Stimulated activated CD8-positive, alpha-beta memory T cell treated with anti-CD3 and anti-CD28 coated beads, Interleukin-12 subunit alpha, Interleukin-12 subunit beta, amount 100 ng/mL, for 24 hours (primary cell): Measurements from ENCODE around the gene ASIC3.
"Not testable (repeated sequence)": the region's sequence is repeated elsewhere in the genome, so short reads cannot be mapped to it uniquely, and the experiment has no call there.

Experiments
- DNase-seq: peaks from one replicate; pipeline ENCODE4 v3.0.0-alpha.2; 2020; ENCODE audit errors: extremely low read depth

Gene ASIC3

GRCh38 chr7:151013733-151014497 lies 34.4 kb upstream of the ASIC3 start:
- peak; percentile 67 for DNase-seq

GRCh38 chr7:151014950-151015349 lies 33.4 kb upstream of the ASIC3 start:
- DNase-seq = no peak

DNA sequence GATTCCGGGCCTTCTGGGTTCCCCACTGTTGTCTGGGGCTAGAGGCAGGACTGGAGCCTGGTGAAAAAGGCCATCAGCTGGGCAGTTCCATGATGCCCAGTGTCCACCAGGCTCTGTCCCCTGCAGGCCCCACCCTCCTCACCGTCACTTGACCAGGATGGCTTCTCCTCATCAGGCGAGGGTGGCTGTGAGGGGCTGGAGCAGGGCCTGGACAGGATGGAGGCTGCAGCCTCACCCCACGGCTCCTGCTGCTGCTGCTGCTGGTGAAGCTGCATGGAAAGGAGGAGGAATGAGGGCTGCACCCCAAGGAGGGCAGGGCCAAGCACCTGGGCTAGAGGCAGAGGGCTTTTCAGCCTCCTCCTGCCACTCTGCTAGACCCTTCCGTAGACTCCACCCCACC lies 32.4 kb upstream of the ASIC3 start:
- no peak for DNase-seq

DNA sequence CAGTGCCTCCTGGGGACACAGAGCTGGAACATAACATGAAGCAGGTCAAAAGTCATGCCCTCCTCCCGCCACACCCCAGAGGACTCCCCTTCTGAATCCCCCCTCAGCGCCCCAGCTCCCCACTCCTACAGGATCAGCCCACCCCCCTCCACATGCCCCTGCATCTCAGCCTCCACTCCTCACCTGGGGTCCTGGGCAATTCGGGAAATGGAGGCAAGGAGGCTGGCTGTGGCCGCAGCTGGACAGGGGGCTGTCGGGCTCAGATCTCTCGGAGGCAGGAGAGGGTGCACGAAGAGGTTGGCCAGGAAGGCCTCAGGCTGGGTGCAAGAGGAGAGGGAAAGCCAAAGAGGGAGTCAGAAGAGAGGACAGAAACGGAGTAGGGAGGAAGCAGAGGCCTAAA lies 31.8 kb upstream of the ASIC3 start:
- no peak for DNase-seq

GRCh38 chr7:151016942-151017341 lies 31.4 kb upstream of the ASIC3 start:
- DNase-seq = no peak

DNA sequence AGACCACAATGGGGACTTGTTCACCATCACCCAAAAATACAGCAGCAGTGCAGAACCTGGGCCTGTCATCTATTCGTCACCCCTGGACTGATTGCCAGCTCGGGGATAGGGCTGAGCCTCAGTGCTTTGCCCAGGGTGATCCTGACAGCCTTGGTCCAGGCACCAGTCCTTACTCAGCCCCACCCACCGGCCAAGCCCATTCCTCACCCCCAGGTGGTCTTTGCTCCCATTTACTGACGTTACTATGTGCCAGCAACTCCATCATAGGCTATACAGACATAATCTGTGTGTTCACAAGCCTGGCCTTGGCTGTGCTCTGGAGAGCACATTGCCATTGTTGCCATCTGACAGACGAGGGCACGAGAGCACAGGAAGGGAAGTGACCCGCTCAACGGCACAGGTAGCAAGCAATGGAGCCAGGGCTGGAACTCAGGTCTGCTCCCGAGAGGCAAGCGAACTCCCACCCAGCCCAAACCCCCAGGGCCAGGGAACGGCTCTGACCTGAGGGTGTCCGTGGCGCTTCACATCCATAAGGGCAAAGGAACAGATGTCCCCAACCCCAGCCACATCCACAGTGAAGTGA lies 30.9 kb upstream of the ASIC3 start:
- no peak for DNase-seq

DNA sequence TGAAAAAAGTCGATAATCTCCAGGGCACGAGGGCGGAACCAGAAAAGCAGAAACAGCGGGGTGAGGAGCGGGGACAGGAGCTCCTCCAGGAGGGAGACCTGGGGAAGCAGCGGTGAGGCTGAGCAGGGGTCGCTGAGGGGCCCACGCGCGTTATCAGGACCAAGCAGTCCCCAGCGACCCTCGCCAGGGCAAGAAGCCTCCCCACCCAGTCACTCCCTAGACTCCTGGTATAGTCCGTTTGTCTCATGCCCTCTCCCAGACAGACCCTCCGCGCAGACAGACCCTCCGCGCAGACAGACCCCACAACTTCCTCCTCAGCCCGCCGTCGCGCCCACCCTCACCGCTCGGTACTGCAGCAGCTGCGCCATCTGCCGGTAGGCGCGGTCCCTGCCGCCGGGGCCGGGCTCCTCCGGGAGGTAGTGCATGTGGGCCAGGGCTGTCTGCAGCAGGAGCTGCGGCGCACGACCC lies 30.3 kb upstream of the ASIC3 start:
- DNase-seq = peak; percentile 55

DNA sequence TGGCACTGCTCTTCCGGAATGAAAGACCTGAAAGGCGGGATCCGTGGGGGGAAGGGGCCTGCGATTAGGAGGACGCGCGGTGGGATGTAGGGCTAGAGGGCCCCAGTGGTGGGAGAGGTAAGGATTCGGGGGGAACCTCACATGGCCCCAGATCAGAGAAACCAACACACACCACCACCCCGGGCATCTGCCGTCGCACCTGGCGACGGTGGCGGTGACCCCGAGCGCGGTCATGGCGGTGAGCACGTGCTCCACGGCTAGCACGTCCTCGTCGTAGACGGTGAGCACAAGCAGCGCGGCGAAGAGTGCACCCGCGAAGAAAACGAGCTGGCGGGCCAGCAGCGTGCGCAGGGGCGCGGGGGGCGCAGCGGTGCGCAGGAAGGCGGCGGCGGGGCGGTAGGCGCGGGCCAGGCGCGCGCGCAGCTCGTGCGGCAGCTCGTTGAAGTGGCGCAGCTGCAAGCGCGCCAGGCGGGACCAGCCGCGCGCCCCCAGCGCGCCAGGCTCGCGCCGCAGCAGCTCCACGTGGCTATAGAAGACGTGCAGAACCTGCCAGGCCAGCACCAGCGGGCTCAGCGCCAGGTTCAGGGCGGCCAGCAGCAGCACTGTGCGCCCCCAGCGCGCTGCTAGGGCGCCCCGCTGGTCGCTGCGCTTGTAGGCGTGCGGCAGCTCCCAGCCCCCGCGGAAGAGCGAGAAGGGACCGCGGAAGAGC lies 29.8 kb upstream of the ASIC3 start:
- no peak for DNase-seq

DNA sequence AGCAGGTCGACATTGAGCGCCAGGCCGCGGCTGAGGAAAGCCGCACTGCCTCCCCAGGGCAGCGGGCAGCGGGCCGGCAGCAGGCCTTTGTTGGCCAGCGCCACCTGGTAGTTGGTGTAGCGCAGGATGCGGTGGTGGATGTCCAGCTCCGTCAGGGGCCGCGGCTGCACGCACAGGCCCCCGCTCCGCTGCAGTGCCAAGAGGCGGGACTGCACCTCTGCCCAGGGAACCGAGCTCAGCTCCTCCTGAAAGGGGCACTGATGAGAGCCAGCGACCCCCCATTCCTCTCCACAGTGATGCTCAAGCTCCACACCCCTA lies 29.2 kb upstream of the ASIC3 start:
- DNase-seq = no peak

GRCh38 chr7:151020231-151020630 lies 28.1 kb upstream of the ASIC3 start:
- DNase-seq = no peak

- DNase-seq = no peak
Measured at GRCh38 chr7:151023232-151023631, 25.1 kb upstream of the ASIC3 start.

DNA sequence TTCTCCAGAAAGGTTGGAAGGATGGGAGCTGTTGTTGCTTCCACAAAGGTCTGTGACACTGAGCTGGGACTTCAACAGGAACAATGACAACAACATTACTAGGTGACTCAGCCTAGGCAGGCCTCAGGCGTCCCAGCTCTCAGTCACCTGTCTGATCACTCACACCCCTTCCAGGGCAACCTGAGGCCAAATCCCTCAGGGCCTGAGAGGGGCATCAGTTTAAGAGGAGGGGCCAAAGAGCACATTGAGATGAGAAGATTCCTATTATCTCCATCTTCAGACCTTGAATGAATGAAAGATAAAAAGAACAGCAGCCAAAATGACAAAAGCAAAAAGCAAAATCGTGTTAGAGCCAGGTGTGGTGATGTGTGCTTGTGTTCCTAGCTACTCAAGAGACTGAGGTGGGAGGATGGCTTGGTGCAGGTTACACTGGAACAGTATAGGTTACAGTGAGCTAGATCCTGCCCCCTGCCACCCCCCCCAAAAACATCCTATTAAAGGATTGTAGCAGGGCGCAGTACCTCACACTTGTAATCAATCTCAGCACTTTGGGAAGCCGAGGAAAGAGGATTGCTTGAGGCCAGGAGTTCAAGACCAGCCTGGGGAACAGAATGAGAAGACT lies 23.8 kb upstream of the ASIC3 start, which contains the start of gene ATG9B:
Gene ATG9B, minus strand, starts transcription at position 60 of the 622 bp plus-strand sequence. CDS start 71 bp downstream, outside the sequence.
- DNase-seq = no peak

GRCh38 chr7:151025924-151026671 lies 22.2 kb upstream of the ASIC3 start:
- DNase-seq = no peak

GRCh38 chr7:151026771-151027727 lies 21.3 kb upstream of the ASIC3 start:
- DNase-seq = not testable (repeated sequence)

- DNase-seq = not testable (repeated sequence)
Measured at GRCh38 chr7:151027728-151028130, 20.6 kb upstream of the ASIC3 start.

- DNase-seq = peak; percentile 89
Measured at GRCh38 chr7:151028131-151028947, 20.0 kb upstream of the ASIC3 start, which contains the start of gene ABCB8. TSS of gene ABCB8 (plus strand) at chr7:151028450. CDS start at chr7:151028516, 66 bp downstream.

DNA sequence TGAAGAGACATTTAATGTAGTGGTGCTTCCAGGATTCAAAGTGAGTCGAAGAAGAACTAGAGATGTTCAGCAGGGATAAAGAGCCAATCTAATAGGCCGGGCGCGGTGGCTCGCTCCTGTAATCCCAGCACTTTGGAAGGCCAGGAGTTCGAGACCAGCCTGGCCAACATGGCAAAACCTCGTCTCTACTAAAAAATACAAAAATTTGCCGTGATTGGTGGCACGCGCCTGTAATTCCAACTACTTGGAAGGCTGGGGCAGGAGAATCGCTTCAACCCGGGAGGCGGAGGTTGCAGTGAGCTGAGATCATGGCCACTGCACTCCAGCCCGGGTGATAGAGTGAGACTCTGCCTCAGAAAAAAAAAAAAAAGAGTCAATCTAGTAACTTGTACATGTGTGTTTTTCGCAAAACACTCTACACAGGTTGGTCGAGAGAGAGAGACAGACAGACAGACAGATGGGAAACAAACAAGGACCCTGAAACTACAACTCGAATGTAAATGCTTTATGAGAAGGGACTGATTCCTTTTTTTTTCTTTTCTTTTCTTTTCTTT lies 19.3 kb upstream of the ASIC3 start:
- no peak for DNase-seq

GRCh38 chr7:151031011-151031410 lies 17.3 kb upstream of the ASIC3 start:
- DNase-seq = no peak
